CD4-positive, alpha-beta T cell (primary cell): ENCODE results near the gene GRM5. TPM values are rescaled to one million over a fixed set of nuclear protein-coding genes. Genes with fewer than 3 reads are reported as not detected.
"Not testable (repeated sequence)": the region's sequence is repeated elsewhere in the genome, so short reads cannot be mapped to it uniquely, and the experiment has no call there.

Experiments
- ATAC-seq: fragments of 200-7000 bp; cut with Tn5 transposase; one replicate; pipeline ENCODE4 v1.10.0; 2022; ENCODE audit warnings: mild to moderate bottlenecking; ENCODE audit not compliant: poor library complexity
- CTCF ChIA-PET: fragments of 350-600 bp; sonication (Branson Sonifier 250); formaldehyde crosslinking; loops from one replicate; lab custom pipeline; 2021; ENCODE audit warnings: antibody characterized with exemption, inconsistent platforms; lab: Charles Lee
- POLR2A ChIA-PET: fragments of 350-600 bp; sonication (Branson Sonifier 250); formaldehyde crosslinking; loops from one replicate; lab custom pipeline; 2021; ENCODE audit warnings: antibody characterized with exemption, inconsistent platforms; lab: Charles Lee
- DNase-seq, 14 experiments: peaks; one replicate each; pipeline ENCODE4 v3.0.0-alpha.2; 2013 to 2020; ENCODE audit warnings: mixed read lengths in 2 of 14
- H3K27ac ChIP-seq, 2 donors: one replicate each; pipeline versions ENCODE4 v1.5.1 to v1.7.0; 2013; ENCODE audit warnings: low read length in 2 of 2, low read depth in 1 of 2, mild to moderate bottlenecking in 1 of 2
- H3K27me3 ChIP-seq, 2 experiments: 1 replicate in 1 of 2; 2 replicates in 1 of 2; pipeline versions ENCODE4 v1.6.1 to v1.7.0; 2013; ENCODE audit warnings: low read length in 2 of 2, control low read depth in 1 of 2, mild to moderate bottlenecking in 1 of 2, moderate library complexity in 1 of 2; ENCODE audit not compliant: insufficient read depth in 2 of 2, control insufficient read depth in 1 of 2
- H3K36me3 ChIP-seq: one replicate; pipeline ENCODE4 v1.6.1; 2013; ENCODE audit warnings: low read length, control low read depth; ENCODE audit not compliant: insufficient read depth
- H3K4me1 ChIP-seq: one replicate; pipeline ENCODE4 v1.6.1; 2013; ENCODE audit warnings: low read length, control low read depth; ENCODE audit not compliant: insufficient read depth
- H3K4me3 ChIP-seq: one replicate; pipeline ENCODE4 v1.5.1; 2013; ENCODE audit warnings: mild to moderate bottlenecking, low read length, moderate library complexity
- H3K9me3 ChIP-seq, 2 experiments: 1 replicate in 1 of 2; 2 replicates in 1 of 2; pipeline versions ENCODE4 v1.6.1 to v1.7.0; 2013; ENCODE audit warnings: low read length in 2 of 2, mild to moderate bottlenecking in 2 of 2, control low read depth in 1 of 2, moderate library complexity in 1 of 2; ENCODE audit not compliant: control insufficient read depth in 1 of 2, insufficient read depth in 1 of 2
- H3K27ac Mint-ChIP-seq: one replicate; pipeline ENCODE4 v1.8.0; 2020; ENCODE audit warnings: mixed read lengths
- H3K27me3 Mint-ChIP-seq: one replicate; pipeline ENCODE4 v1.8.0; 2021; ENCODE audit warnings: mixed read lengths
- H3K36me3 Mint-ChIP-seq: one replicate; pipeline ENCODE4 v1.8.0; 2021; ENCODE audit warnings: low read depth, mixed read lengths
- H3K4me1 Mint-ChIP-seq: one replicate; pipeline ENCODE4 v1.8.0; 2021; ENCODE audit warnings: low read depth, mixed read lengths
- H3K4me3 Mint-ChIP-seq: one replicate; pipeline ENCODE4 v1.8.0; 2020; ENCODE audit warnings: mild to moderate bottlenecking, mixed read lengths
- H3K9me3 Mint-ChIP-seq: one replicate; pipeline ENCODE4 v1.8.0; 2020; ENCODE audit warnings: mixed read lengths
- intact Hi-C, 2 experiments: fragments of 100-400 bp; cut with DNase I in 1 of 2; cut with micrococcal nuclease in 1 of 2; formaldehyde crosslinking; loops; one replicate each; pipeline versions ENCODE4 v1.15.1 to v1.9.0; 2023 to 2025; cut with DNase I, micrococcal nuclease
- total RNA-seq, 174 experiments: library from RNA in 2 of 174; stranded (reverse) in 2 of 174; gene quantifications; one replicate each; pipeline ENCODE4 v1.2.3 and lab custom pipeline; 2021 to 2026
- TF ChIP-seq, protein P1 (sequence below): fragments of 200-600 bp; IDR thresholded peaks from one replicate; pipeline ENCODE4 v1.8.0; 2022; ENCODE audit warnings: antibody characterized with exemption, mild to moderate bottlenecking

Gene GRM5
- total RNA-seq, 2 experiments from 2014 or later: not detected

DNA sequence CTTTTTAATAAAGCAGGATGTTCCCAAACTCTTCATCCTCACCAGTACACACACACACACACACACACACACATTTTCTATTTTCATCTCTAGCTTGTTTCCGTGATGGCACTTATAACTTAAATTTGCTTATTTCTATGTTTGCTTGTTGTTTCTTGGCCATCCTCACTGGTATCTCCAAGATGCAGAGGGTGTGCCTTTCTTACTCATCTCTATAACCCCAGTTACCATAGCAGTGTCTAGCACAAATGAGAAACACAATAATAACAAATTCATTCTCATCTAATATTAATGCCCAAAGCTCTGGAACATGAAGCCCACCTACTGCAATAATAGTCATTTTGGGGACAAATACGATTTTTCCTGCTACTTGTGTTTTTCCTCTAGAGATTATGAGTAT is 156.3 kb downstream of the GRM5 start:
- ChIA-PET POLR2A (no interaction called here), CTCF (no interaction called here)
- ATAC-seq (no peak), DNase-seq (no peak)
- Histone ChIP-seq H3K27ac (no peak overlapping the region), H3K4me1 (no peaks in the 10 kb centered on the region), H3K27me3 (no peaks in the 10 kb centered on the region), H3K4me3 (no peak overlapping the region), H3K9me3 (no peaks in the 10 kb centered on the region), H3K36me3 (no peaks in the 10 kb centered on the region)
- TF ChIP-seq, protein P1, sequence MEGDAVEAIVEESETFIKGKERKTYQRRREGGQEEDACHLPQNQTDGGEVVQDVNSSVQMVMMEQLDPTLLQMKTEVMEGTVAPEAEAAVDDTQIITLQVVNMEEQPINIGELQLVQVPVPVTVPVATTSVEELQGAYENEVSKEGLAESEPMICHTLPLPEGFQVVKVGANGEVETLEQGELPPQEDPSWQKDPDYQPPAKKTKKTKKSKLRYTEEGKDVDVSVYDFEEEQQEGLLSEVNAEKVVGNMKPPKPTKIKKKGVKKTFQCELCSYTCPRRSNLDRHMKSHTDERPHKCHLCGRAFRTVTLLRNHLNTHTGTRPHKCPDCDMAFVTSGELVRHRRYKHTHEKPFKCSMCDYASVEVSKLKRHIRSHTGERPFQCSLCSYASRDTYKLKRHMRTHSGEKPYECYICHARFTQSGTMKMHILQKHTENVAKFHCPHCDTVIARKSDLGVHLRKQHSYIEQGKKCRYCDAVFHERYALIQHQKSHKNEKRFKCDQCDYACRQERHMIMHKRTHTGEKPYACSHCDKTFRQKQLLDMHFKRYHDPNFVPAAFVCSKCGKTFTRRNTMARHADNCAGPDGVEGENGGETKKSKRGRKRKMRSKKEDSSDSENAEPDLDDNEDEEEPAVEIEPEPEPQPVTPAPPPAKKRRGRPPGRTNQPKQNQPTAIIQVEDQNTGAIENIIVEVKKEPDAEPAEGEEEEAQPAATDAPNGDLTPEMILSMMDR: no peak
- H3K9me3 Mint-ChIP-seq: no peaks in the 10 kb centered on the region
- H3K27ac Mint-ChIP-seq: no peak overlapping the region
- no peaks in the 10 kb centered on the region for H3K4me1 Mint-ChIP-seq
- H3K27me3 Mint-ChIP-seq: no peaks in the 10 kb centered on the region
- H3K36me3 Mint-ChIP-seq: no peaks in the 10 kb centered on the region
- H3K4me3 Mint-ChIP-seq: no peak overlapping the region
- intact Hi-C loops: no loop called here

DNA sequence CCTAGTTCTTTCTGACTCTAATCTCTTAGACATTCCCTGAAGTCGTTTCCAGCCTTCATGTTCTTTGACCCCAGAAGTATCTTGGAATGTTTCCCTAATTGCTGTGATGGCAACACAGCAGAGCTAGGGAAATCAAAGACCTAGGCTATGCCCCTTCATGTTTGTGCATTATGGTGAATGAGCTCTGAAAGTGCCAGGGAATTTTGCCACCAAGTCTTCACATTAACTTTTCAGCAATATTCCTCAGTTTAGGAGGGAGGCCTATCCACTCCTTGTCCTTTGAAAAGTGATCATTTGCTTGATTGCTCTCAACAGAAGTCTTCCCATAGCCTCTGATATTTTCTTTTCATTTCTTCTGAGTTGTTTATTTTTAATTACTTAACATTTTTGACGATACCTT is 164.3 kb downstream of the GRM5 start:
- H3K4me1 ChIP-seq, POLR2A ChIA-PET, H3K4me3 ChIP-seq, H3K4me1 Mint-ChIP-seq, ATAC-seq, DNase-seq, H3K27me3 ChIP-seq, H3K36me3 Mint-ChIP-seq, H3K27me3 Mint-ChIP-seq, CTCF ChIA-PET, H3K4me3 Mint-ChIP-seq, H3K9me3 ChIP-seq, H3K27ac Mint-ChIP-seq, H3K9me3 Mint-ChIP-seq, H3K36me3 ChIP-seq, H3K27ac ChIP-seq, intact Hi-C loops: not testable (repeated sequence)

DNA sequence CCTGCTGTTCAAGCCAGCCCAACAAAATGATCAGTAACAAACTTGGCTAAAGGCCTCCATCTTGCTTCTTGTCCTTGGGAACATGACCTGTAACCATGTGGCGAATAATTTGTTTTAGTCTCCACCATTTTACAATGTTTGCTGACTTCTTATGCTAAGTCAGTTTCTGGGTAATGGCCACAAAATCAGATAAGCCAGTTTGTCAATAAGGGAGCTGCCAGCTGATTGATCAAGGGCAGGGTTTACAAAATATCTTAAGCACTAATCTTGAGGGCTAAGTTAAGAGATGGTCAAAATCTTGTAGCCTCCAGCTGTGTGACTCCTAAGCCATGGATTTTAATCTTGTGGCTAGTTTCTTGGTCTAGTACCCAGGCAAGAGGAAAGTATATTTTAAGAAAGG is 176.9 kb downstream of the GRM5 start:
- H3K27ac ChIP-seq, H3K27me3 Mint-ChIP-seq, H3K36me3 ChIP-seq, H3K4me3 Mint-ChIP-seq, H3K27me3 ChIP-seq, H3K4me1 ChIP-seq, ATAC-seq, H3K27ac Mint-ChIP-seq, H3K4me3 ChIP-seq, DNase-seq, POLR2A ChIA-PET, CTCF ChIA-PET: not testable (repeated sequence)
- peaks cover under 1 to 16% of the 10 kb centered on the region in 2 experiments for H3K9me3 ChIP-seq
- Mint-ChIP-seq H3K36me3 (peaks cover 18% of the 10 kb centered on the region), H3K9me3 (peaks cover 17% of the 10 kb centered on the region), H3K4me1 (peaks cover 21% of the 10 kb centered on the region)
- intact Hi-C loops: loop anchor here in 1 of 2 experiments (5.0 kb wide), 2 partner anchors 342 to 657 kb away; no protein-coding TSS in a partner anchor

DNA sequence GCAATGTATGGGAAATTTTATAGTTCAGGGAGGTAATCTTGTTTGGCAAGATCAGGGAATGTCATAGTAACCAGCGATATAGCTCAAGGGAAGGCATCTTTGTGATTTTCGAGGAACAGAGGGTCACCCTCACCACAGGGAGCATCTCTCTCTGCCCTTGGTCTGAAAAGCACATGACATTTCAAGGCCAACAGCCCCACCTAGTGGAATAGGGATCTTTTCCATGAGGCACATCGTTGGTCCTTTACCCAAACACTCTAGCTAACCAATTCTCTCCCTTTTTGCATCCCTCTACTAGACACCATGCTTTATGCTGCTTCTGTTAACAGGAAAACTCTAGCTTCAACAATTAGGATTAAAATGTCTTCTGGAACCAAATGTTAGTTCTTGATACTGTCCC is 179.0 kb downstream of the GRM5 start:
- POLR2A ChIA-PET: no interaction called here
- Mint-ChIP-seq H3K27me3 (no peaks in the 10 kb centered on the region), H3K27ac (no peak overlapping the region), H3K4me1 (peaks cover 5% of the 10 kb centered on the region), H3K4me3 (no peak overlapping the region), H3K36me3 (peaks cover 23% of the 10 kb centered on the region), H3K9me3 (peaks cover 25% of the 10 kb centered on the region)
- ATAC-seq: no peak
- Histone ChIP-seq H3K27me3 (no peaks in the 10 kb centered on the region), H3K4me1 (no peaks in the 10 kb centered on the region), H3K27ac (no peak overlapping the region), H3K9me3 (peaks cover 5 to 16% of the 10 kb centered on the region in 2 experiments), H3K36me3 (no peaks in the 10 kb centered on the region), H3K4me3 (no peak overlapping the region)
- intact Hi-C loops: loop anchor here in 1 of 2 experiments (5.0 kb wide), 2 partner anchors 339 to 654 kb away; no protein-coding TSS in a partner anchor
- CTCF ChIA-PET: interaction anchor here (1.2 kb wide), 1 partner anchor 871 kb away, joined by 5 read pairs; no protein-coding TSS in a partner anchor
- peak in 11 of 14 experiments; percentile 2 to 62 (median 8) for DNase-seq
- TF ChIP-seq, protein P1: peak; percentile 39

DNA sequence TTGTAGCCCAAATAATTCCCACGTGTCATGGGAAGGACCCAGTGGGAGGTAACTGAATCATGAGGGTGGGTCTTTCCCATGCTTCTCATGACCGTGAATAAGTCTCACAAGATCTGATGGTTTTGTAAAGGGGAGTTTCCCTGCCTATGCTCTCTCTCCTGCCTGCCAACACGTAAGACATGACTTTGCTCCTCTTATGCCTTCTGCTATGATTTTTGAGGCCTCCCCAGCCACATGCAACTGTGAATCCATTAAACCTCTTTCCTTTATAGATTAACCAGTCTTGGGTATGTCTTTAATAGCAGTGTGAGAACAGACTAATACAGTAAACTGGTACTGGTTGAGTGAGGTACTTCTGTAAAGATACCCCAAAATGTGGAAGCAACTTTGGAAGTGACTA is 183.0 kb downstream of the GRM5 start:
- H3K4me3 Mint-ChIP-seq, CTCF ChIA-PET, H3K4me1 ChIP-seq, H3K4me1 Mint-ChIP-seq, H3K27me3 ChIP-seq, H3K27ac Mint-ChIP-seq, H3K27ac ChIP-seq, H3K27me3 Mint-ChIP-seq, POLR2A ChIA-PET, H3K4me3 ChIP-seq, intact Hi-C loops, ATAC-seq, DNase-seq, H3K36me3 ChIP-seq: not testable (repeated sequence)
- H3K9me3 Mint-ChIP-seq: peaks cover 22% of the 10 kb centered on the region
- H3K36me3 Mint-ChIP-seq: peaks cover 19% of the 10 kb centered on the region
- peaks cover 5 to 16% of the 10 kb centered on the region in 2 experiments for H3K9me3 ChIP-seq
